D721Med (cell line): Measurements from ENCODE around the gene GPC2.

Experiments used
- DNase-seq: peaks from one replicate; pipeline ENCODE4 v3.0.0; 2011; ENCODE audit warnings: low spot score; ENCODE audit not compliant: insufficient read length
- FAIRE-seq: peaks from 2 replicates; lab custom pipeline; 2011; peaks lifted over from hg19 to GRCh38; lab: Jason Lieb, UNC
- TF ChIP-seq, protein P1 (sequence below): IDR thresholded peaks from 2 replicates; pipeline ENCODE4 v1.5.1; 2012; ENCODE audit warnings: mild to moderate bottlenecking, control low read depth; ENCODE audit not compliant: insufficient read depth; ENCODE audit errors: missing control alignments

The GPC2 gene

DNA sequence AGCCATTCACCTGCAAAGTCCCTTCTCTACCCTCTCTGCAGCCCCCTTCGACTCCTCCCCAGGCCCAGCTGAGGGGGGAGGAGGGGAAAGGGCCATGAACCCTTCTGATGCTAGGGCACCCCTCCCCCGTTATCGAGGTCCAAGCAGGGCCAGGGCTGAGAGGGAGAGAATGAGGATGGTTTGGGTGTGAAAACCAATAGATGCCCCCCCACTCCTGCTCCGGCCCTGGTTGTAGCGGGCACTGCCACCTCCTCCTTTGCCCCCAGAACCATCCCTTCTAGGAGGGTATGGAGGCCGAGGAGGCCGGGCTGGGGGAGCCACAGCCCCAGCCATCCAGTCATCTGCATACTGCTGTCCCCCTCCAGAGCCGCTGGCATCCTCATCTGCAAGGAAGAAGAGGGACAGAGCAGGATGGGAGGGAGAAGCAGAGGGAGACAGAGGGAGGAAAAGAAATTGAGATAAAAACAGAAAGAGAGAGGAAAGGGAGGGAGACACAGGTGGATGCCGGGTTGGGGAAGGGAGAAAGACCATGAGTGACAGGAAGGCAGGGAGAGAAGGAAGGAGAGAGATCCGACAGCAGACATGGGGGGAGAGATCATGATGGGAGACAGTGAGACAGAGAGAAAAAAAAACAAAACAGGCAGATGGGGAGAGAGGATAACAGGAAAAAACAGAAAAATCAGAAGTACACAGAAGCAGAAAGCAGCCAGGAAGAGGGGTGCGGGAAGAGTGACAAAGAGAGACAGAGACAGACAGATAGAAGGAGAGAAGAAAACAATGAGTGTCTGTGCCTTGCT is 6.9 kb downstream of the GPC2 start:
- TF ChIP-seq, protein P1, sequence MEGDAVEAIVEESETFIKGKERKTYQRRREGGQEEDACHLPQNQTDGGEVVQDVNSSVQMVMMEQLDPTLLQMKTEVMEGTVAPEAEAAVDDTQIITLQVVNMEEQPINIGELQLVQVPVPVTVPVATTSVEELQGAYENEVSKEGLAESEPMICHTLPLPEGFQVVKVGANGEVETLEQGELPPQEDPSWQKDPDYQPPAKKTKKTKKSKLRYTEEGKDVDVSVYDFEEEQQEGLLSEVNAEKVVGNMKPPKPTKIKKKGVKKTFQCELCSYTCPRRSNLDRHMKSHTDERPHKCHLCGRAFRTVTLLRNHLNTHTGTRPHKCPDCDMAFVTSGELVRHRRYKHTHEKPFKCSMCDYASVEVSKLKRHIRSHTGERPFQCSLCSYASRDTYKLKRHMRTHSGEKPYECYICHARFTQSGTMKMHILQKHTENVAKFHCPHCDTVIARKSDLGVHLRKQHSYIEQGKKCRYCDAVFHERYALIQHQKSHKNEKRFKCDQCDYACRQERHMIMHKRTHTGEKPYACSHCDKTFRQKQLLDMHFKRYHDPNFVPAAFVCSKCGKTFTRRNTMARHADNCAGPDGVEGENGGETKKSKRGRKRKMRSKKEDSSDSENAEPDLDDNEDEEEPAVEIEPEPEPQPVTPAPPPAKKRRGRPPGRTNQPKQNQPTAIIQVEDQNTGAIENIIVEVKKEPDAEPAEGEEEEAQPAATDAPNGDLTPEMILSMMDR: no peak
- no peak for DNase-seq
- no peak for FAIRE-seq

DNA sequence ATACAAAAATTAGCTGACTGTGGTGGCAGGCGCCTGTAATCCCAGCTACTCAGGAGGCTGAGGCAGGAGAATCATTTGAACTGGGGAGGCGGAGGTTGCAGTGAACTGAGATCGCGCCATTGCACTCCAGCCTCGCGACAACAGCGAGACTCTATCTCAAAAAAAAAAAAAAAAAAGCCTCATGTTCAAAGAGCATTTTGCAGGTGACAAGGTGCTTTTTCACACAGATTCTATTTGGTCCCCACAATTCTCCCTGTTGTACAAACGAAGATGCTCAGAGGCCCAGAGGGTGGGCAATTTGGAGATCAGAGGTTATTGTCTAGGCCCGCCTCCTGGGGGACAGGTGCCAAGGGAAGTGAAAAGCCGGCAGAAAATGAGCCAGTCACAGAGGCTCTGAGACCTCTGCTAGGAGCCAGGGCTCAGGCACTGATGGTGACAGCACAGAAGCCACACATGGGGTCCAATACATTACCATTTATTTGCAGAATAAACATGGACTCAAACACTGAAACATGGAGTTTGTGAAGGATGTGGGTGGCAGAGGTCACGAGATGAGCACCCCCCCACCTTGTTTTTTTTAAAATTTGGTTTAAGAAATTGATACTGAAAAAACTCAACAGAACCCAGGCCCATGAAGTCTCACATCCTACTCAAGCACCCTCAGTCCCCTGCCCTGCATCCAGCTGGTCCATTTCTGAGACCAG is 7.9 kb downstream of the GPC2 start:
- DNase-seq: no peak
- no peak for FAIRE-seq
- TF ChIP-seq, protein P1: no peak

DNA sequence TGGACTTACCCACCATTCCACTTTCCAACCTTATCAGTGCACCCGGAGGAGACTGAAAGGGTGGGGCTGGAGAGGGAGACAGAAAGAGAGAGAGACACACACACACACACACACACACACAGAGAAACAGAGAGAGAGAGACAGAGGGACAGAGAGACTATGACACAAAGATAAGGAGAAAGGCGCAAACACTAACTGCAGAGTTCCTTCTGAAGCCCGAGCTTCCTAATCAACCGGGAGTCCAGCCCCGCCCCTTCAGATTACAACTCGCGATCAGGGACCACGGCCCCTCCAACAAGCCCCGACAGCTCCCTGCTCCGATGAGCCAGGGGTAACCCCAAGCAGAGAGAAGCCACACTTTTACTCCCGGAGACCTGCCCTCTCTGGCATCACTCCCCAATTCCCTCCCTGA is 9.3 kb downstream of the GPC2 start:
- TF ChIP-seq, protein P1: no peak
- FAIRE-seq (no peak), DNase-seq (no peak)

DNA sequence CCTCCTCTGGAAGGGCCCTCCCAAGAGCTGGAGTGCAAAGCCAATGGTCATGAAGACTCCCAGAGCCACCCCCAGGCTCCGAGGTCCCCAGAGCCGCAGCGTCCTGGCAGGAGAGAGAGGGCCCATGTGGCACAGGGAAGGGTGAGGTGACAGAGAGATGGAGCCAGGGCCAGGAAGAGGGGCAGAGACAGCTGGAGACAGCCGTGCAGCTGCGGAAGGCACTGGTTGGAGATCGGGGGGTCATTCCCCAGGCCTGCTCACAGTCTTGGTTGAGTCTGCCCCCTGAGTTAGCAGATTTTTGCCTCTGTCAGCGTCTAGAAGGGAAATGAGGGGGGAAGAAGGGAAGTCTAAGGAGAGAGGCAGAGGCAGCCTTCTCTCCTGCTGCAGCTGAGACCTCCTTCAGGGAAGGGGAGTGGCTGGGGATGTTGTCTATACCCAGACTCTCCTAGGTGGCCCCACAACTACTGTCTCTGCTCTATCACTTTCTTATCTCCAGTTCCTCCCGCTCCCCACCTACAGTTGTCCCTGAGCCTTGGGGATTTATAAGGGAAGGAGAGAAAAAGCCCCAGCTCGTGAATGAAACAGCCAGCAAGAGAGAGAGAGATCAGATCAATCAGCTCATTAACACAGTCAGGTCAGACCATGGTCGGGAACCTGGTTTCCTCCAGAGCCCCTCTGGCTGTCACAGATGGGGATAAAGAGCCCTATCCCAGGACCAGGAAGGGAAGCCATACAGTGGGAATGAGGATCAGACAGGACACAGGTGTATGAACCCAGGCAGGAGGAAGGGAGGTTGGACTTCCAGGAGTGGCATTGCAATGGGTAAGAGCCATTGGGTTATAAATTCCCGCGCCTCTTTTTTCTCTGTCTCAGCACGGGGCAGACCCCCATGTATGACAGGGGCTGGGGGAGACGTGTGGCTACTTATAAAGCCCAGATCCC is 9.9 kb downstream of the GPC2 start:
- FAIRE-seq (no peak), DNase-seq (no peak)
- TF ChIP-seq, protein P1: no peak

DNA sequence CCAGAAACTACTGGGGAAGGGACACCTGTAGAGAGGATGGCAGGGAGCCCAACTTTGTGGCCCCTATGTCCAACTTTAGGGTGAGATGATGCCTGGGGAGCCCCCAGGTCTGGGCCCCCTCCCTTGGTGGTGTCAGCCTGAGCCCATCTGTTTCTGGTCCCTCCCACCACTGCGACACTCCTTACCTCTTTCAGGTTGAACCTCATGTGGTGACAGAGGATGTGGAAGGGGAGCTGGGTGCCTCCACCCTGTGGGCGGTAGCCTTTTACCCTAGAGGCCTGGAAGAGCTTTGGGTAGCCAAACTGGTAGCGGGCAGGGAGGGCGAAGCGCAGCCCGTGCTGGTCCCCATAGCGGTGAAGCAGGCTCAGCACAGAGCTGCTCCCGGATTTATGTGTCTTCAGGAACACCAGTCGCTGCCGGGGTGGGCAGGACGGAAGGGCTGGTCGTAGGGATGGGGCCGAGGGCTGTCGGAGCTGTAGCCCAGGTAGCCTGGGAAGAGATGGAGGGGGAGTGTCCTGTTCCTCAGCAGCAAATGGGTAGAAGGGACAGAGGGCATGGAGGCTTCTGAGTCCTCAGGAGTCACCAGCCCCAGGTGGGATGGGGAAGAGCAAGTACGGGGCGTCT is 10.8 kb downstream of the GPC2 start:
- TF ChIP-seq, protein P1: no peak
- no peak for DNase-seq
- FAIRE-seq: no peak

DNA sequence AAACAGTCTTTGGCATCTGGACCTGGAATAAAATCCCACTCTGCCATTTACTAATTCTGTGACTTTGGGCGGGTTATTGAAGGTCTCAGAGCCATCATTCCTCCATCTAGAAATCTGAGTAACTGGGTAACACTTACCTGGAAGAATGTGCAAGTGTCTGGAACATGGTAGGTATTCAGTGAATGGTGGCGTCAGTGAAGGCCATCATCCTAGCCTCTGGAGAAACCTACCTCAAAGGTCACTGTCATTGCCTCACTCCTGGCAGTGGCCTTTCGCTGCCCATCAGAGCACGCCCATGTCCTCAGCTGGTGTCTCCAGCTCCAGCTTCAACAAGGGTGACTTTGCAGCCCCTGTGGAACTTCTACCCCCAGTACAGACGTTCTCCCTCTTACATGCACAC is 13.3 kb downstream of the GPC2 start:
- FAIRE-seq (no peak), DNase-seq (no peak)
- TF ChIP-seq, protein P1: no peak
